ENCODE data around the gene PLEKHG7.
A peak's percentile ranks its signal among the peaks of the same experiment; 100 is the strongest.
"Not testable (repeated sequence)": the region's sequence is repeated elsewhere in the genome, so short reads cannot be mapped to it uniquely, and the experiment has no call there.

PLEKHG7 gene

GRCh38 chr12:92661269-92661668 is 41.5 kb upstream of the PLEKHG7 start:
- TF ChIP-seq CTCF (IDR thresholded peaks at IDR 0.05; ENCODE audit: extremely low read depth, insufficient read depth, missing control alignments): no peak
- no peak for DNase-seq (ENCODE audit: low spot score)
- in situ Hi-C loops (cut with MboI; ENCODE audit: low pct_unique_long_range_greater_than_20kb, low sequenced_read_pairs, unreplicated experiment): no loop called here

- no peak for DNase-seq (ENCODE audit: low spot score)
- no peak for TF ChIP-seq CTCF (IDR thresholded peaks at IDR 0.05; ENCODE audit: extremely low read depth, insufficient read depth, missing control alignments)
- in situ Hi-C loops (cut with MboI; ENCODE audit: low pct_unique_long_range_greater_than_20kb, low sequenced_read_pairs, unreplicated experiment): no loop called here
These were observed 37.3 kb upstream of the PLEKHG7 start for GRCh38 chr12:92665496-92665895.

- TF ChIP-seq CTCF (IDR thresholded peaks at IDR 0.05; ENCODE audit: extremely low read depth, insufficient read depth, missing control alignments): no peak
- no peak for DNase-seq (ENCODE audit: low spot score)
- in situ Hi-C loops (cut with MboI; ENCODE audit: low pct_unique_long_range_greater_than_20kb, low sequenced_read_pairs, unreplicated experiment): no loop called here
These were observed 34.0 kb upstream of the PLEKHG7 start for GRCh38 chr12:92668739-92669138.

GRCh38 chr12:92671524-92671923 is 31.3 kb upstream of the PLEKHG7 start:
- in situ Hi-C loops (cut with MboI; ENCODE audit: low pct_unique_long_range_greater_than_20kb, low sequenced_read_pairs, unreplicated experiment); DNase-seq (ENCODE audit: low spot score): not testable (repeated sequence)

- in situ Hi-C loops (cut with MboI; ENCODE audit: low pct_unique_long_range_greater_than_20kb, low sequenced_read_pairs, unreplicated experiment): no loop called here
- TF ChIP-seq CTCF (IDR thresholded peaks at IDR 0.05; ENCODE audit: extremely low read depth, insufficient read depth, missing control alignments): no peak
- peak; percentile 12 for DNase-seq (ENCODE audit: low spot score)
These were observed 29.0 kb upstream of the PLEKHG7 start for GRCh38 chr12:92673756-92674155.

- in situ Hi-C loops (cut with MboI; ENCODE audit: low pct_unique_long_range_greater_than_20kb, low sequenced_read_pairs, unreplicated experiment): no loop called here
- TF ChIP-seq CTCF (IDR thresholded peaks at IDR 0.05; ENCODE audit: extremely low read depth, insufficient read depth, missing control alignments): no peak
- DNase-seq (ENCODE audit: low spot score): no peak
These were observed 28.3 kb upstream of the PLEKHG7 start for GRCh38 chr12:92674500-92674899.

GRCh38 chr12:92675092-92675865 is 27.5 kb upstream of the PLEKHG7 start:
- no peak for TF ChIP-seq CTCF (IDR thresholded peaks at IDR 0.05; ENCODE audit: extremely low read depth, insufficient read depth, missing control alignments)
- in situ Hi-C loops (cut with MboI; ENCODE audit: low pct_unique_long_range_greater_than_20kb, low sequenced_read_pairs, unreplicated experiment): no loop called here

More at GRCh38 chr12:92675092-92675865, 27.5 kb upstream of the PLEKHG7 start:
- no peak for DNase-seq (ENCODE audit: low spot score)

All from GM13977 (cell line).